OCI-LY1 (cell line): Measurements from ENCODE around the gene GPC2.

Experiments used
- H2AFZ ChIP-seq: fragments of 200-600 bp; sonication (generic), shearing (Covaris generic); 2 replicates; pipeline ENCODE4 v1.6.0; 2014; ENCODE audit warnings: antibody characterized with exemption, mild to moderate bottlenecking, low read length
- H3F3A ChIP-seq: fragments of 200-600 bp; sonication (generic), shearing (Covaris generic); 2 replicates; pipeline ENCODE4 v1.6.0; 2014; ENCODE audit warnings: mild to moderate bottlenecking, antibody characterized with exemption, low read length, moderate library complexity; ENCODE audit not compliant: insufficient read depth
- H3K27ac ChIP-seq: fragments of 200-600 bp; sonication (generic); 2 replicates; pipeline ENCODE4 v1.5.1; 2014; ENCODE audit warnings: low read length, mixed run types, mild to moderate bottlenecking, low read depth; ENCODE audit not compliant: poor library complexity, severe bottlenecking
- H3K27me3 ChIP-seq: fragments of 200-600 bp; sonication (generic); 2 replicates; pipeline ENCODE4 v1.6.0; 2014; ENCODE audit warnings: antibody characterized with exemption, mild to moderate bottlenecking, low read length, moderate library complexity; ENCODE audit not compliant: insufficient read depth
- H3K36me3 ChIP-seq: fragments of 200-600 bp; sonication (generic); 2 replicates; pipeline ENCODE4 v1.6.1; 2014; ENCODE audit warnings: mild to moderate bottlenecking, antibody characterized with exemption, low read length, moderate library complexity, mixed read lengths; ENCODE audit not compliant: insufficient read depth
- H3K4me1 ChIP-seq: fragments of 200-600 bp; sonication (generic); 2 replicates; pipeline ENCODE4 v1.5.1; 2014; ENCODE audit warnings: mild to moderate bottlenecking, low read length, moderate library complexity; ENCODE audit not compliant: insufficient read depth, severe bottlenecking
- H3K4me2 ChIP-seq: fragments of 200-600 bp; sonication (generic), shearing (Covaris generic); 2 replicates; pipeline ENCODE4 v1.6.1; 2014; ENCODE audit warnings: low read length
- H3K4me3 ChIP-seq: fragments of 200-600 bp; sonication (generic); 2 replicates; pipeline ENCODE4 v1.5.1; 2014; ENCODE audit warnings: low read length, low read depth, mild to moderate bottlenecking, mixed read lengths; ENCODE audit not compliant: poor library complexity, severe bottlenecking
- H3K79me2 ChIP-seq: fragments of 200-600 bp; shearing (Covaris generic); 2 replicates; pipeline ENCODE4 v1.6.1; 2016; ENCODE audit warnings: mixed run types, low read length, mixed read lengths; ENCODE audit not compliant: insufficient read depth
- H3K9ac ChIP-seq: fragments of 200-600 bp; sonication (generic), shearing (Covaris generic); 2 replicates; pipeline ENCODE4 v1.6.1; 2014; ENCODE audit warnings: mild to moderate bottlenecking, low read length, mixed read lengths
- H3K9me2 ChIP-seq: fragments of 200-600 bp; sonication (generic), shearing (Covaris generic); 2 replicates; pipeline ENCODE4 v1.6.1; 2014; ENCODE audit warnings: low read depth, mild to moderate bottlenecking, low read length, mixed read lengths
- H3K9me3 ChIP-seq: fragments of 200-600 bp; shearing (Covaris generic); 2 replicates; pipeline ENCODE4 v1.6.1; 2014; ENCODE audit warnings: low read length, mixed read lengths
- H4K20me1 ChIP-seq: fragments of 200-600 bp; sonication (generic), shearing (Covaris generic); 2 replicates; pipeline ENCODE4 v1.6.0; 2016; ENCODE audit warnings: mild to moderate bottlenecking, low read length; ENCODE audit not compliant: insufficient read depth
- CTCF ChIP-seq: fragments of 200-600 bp; sonication (generic), shearing (Covaris generic); IDR thresholded peaks from 2 replicates; pipeline ENCODE4 v1.5.1; 2017; ENCODE audit warnings: mild to moderate bottlenecking, antibody characterized with exemption, low read length, moderate library complexity, mixed read lengths
- EZH2 ChIP-seq: fragments of 200-600 bp; sonication (generic), shearing (Covaris generic); IDR thresholded peaks from 2 replicates; pipeline ENCODE4 v1.8.0; 2017; ENCODE audit warnings: borderline replicate concordance, mixed run types, mild to moderate bottlenecking, antibody characterized with exemption, low read length, moderate library complexity, mixed read lengths

Gene GPC2

DNA sequence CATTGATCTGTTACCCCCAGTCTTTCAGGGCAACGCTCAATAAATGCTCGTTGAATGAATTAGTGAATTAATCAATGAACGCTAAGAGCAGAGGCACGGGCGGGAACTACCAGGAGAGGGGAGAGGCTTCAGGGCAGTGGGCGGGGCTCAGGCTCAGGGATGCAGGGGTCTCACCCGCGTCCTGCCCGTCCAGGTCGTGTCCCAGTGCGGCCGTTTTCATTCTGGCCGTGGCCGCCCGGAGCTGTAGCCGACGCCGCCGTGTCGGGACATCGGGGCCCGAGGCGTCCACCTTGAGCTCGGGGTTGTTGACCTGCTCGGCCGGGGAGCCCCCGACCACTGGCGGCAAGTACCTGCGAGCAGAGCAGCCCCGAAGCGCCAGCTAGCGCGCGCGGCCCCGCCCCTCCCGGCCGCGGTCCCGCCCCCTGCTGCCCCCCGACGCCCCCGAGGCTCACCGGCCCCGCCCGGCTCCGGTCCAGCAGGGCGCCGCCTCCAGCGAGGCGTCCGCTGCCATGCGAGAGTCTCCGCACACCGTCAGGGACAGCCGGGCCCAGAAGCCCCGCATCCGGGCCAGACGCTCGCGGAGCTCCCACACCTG, 6.0 kb downstream of the GPC2 start:
- H3K4me1 ChIP-seq: peaks cover 28% of the 10 kb centered on the region
- H3K27me3 ChIP-seq: peaks cover 25% of the 10 kb centered on the region
- no peak overlapping the region for H2AFZ ChIP-seq
- H3K27ac ChIP-seq: no peak overlapping the region
- no peaks in the 10 kb centered on the region; the same call in 1 of the 2 replicates for H3K36me3 ChIP-seq
- H3K4me3 ChIP-seq: peak overlapping the region; percentile 57
- peak overlapping the region; percentile 76 for H3K4me2 ChIP-seq
- no peaks in the 10 kb centered on the region for H4K20me1 ChIP-seq
- no peak for TF ChIP-seq EZH2
- TF ChIP-seq CTCF: no peak
- H3K9me2 ChIP-seq: no peaks in the 10 kb centered on the region
- peak overlapping the region; percentile 21; the same call in 1 of the 2 replicates for H3K9ac ChIP-seq
- H3F3A ChIP-seq: no peaks in the 10 kb centered on the region; the same call in 1 of the 2 replicates
- H3K79me2 ChIP-seq: no peaks in the 10 kb centered on the region
- no peaks in the 10 kb centered on the region for H3K9me3 ChIP-seq

DNA sequence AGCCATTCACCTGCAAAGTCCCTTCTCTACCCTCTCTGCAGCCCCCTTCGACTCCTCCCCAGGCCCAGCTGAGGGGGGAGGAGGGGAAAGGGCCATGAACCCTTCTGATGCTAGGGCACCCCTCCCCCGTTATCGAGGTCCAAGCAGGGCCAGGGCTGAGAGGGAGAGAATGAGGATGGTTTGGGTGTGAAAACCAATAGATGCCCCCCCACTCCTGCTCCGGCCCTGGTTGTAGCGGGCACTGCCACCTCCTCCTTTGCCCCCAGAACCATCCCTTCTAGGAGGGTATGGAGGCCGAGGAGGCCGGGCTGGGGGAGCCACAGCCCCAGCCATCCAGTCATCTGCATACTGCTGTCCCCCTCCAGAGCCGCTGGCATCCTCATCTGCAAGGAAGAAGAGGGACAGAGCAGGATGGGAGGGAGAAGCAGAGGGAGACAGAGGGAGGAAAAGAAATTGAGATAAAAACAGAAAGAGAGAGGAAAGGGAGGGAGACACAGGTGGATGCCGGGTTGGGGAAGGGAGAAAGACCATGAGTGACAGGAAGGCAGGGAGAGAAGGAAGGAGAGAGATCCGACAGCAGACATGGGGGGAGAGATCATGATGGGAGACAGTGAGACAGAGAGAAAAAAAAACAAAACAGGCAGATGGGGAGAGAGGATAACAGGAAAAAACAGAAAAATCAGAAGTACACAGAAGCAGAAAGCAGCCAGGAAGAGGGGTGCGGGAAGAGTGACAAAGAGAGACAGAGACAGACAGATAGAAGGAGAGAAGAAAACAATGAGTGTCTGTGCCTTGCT, 6.9 kb downstream of the GPC2 start:
- TF ChIP-seq EZH2 (no peak), CTCF (no peak)
- H3F3A ChIP-seq: no peaks in the 10 kb centered on the region; the same call in 1 of the 2 replicates
- no peaks in the 10 kb centered on the region; the same call in 1 of the 2 replicates for H3K36me3 ChIP-seq
- H3K27me3 ChIP-seq: peaks cover 30% of the 10 kb centered on the region
- no peak overlapping the region for H2AFZ ChIP-seq
- no peaks in the 10 kb centered on the region for H4K20me1 ChIP-seq
- no peak overlapping the region for H3K27ac ChIP-seq
- no peak overlapping the region for H3K9ac ChIP-seq
- H3K9me3 ChIP-seq: no peaks in the 10 kb centered on the region
- no peak overlapping the region for H3K4me3 ChIP-seq
- H3K4me2 ChIP-seq: peak overlapping the region; percentile 76; the same call in 1 of the 2 replicates
- no peaks in the 10 kb centered on the region for H3K79me2 ChIP-seq
- H3K9me2 ChIP-seq: no peaks in the 10 kb centered on the region
- peaks cover 24% of the 10 kb centered on the region for H3K4me1 ChIP-seq

DNA sequence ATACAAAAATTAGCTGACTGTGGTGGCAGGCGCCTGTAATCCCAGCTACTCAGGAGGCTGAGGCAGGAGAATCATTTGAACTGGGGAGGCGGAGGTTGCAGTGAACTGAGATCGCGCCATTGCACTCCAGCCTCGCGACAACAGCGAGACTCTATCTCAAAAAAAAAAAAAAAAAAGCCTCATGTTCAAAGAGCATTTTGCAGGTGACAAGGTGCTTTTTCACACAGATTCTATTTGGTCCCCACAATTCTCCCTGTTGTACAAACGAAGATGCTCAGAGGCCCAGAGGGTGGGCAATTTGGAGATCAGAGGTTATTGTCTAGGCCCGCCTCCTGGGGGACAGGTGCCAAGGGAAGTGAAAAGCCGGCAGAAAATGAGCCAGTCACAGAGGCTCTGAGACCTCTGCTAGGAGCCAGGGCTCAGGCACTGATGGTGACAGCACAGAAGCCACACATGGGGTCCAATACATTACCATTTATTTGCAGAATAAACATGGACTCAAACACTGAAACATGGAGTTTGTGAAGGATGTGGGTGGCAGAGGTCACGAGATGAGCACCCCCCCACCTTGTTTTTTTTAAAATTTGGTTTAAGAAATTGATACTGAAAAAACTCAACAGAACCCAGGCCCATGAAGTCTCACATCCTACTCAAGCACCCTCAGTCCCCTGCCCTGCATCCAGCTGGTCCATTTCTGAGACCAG, 7.9 kb downstream of the GPC2 start:
- H3K27me3 ChIP-seq: peaks cover 30% of the 10 kb centered on the region
- no peak overlapping the region for H3K9ac ChIP-seq
- H3F3A ChIP-seq: no peaks in the 10 kb centered on the region; the same call in 1 of the 2 replicates
- H3K9me2 ChIP-seq: no peaks in the 10 kb centered on the region
- H3K27ac ChIP-seq: no peak overlapping the region
- H3K9me3 ChIP-seq: no peaks in the 10 kb centered on the region
- no peaks in the 10 kb centered on the region for H3K79me2 ChIP-seq
- peaks cover 24% of the 10 kb centered on the region for H3K4me1 ChIP-seq
- TF ChIP-seq CTCF (no peak), EZH2 (no peak)
- no peak overlapping the region for H3K4me3 ChIP-seq
- H3K36me3 ChIP-seq: no peaks in the 10 kb centered on the region; the same call in 1 of the 2 replicates
- no peaks in the 10 kb centered on the region for H4K20me1 ChIP-seq
- no peak overlapping the region for H2AFZ ChIP-seq
- H3K4me2 ChIP-seq: no peak overlapping the region
